Activated CD4-positive, alpha-beta T cell treated with anti-CD3 and anti-CD28 coated beads, Interleukin-2, Interleukin-4, amounts not matched to agents 100 ng/mL and 50 ng/mL, durations not matched to agents 16 hours and 8 hours (primary cell): Measurements from ENCODE around the gene NAT9.

Experiments used
- DNase-seq: peaks from one replicate; pipeline ENCODE4 v3.0.0-alpha.2; 2020; ENCODE audit warnings: low spot score

The NAT9 gene

DNA sequence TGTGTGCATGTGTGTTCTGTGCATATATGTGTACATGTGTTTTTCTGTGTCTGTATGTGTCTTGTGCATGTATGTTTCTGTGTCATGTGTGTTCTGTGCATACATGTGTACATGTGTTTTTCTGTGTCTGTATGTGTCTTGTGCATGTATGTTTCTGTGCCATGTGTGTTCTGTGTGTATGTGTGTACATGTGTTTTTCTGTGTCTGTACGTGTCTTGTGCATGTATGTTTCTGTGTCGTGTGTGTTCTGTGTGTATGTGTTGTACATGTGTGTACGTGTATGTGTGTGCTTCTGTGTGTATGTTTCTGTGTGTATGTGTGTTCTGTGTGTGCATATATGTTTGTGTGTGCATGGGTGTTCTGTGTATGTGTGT is 47.5 kb downstream of the NAT9 start:
- DNase-seq = no peak

DNA sequence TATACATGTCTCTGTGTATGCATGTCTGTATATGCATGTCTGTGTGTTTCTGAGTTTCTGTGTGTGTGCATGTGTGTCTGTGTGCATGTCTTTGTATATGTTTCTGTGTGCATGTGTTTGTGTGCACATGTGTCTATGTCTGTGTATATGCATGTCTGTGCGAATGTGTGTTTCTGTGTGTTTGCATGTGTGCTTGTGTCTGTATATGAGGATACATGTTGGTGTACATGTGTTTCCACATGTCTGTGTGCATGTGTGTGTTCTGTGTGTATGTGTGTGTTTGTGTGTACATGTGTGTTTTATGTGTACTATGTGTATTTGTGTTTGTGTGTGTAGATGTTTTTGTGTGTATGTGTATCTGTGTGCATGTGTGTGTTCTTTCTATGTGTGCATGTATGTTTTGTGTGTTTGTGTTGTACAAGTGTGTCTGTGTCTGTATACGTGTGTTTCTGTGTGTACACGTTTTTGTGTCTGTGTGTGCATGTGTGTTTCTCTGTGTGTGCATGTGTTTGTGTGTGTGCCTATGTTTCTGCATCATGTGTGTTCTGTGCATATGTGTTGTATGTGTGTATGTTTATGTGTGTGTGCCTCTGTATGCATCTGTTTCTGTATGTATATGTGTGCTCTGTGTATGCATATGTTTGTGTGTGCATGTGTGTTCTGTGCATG is 48.0 kb downstream of the NAT9 start:
- no peak for DNase-seq

DNA sequence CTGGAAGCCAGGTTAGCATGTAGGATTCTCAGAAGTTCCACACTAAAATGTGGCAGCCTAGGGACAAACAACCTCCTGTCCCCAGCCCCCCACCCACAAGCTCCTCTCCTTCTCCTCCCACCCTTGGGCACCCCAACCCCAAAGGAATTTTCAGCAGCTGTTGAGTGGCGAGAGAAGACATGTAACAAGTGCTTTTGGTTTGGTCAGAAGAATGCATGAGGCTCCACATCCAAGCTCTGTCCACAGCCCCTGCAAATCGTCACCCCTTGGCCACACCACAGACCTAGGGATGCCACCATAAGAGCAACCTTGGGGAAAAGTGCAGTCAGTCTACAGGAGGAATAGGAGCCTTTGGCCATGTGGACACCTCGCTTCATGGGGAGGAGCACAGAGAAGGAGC is 51.0 kb downstream of the NAT9 start:
- DNase-seq = no peak

- DNase-seq = no peak
These were observed 52.3 kb downstream of the NAT9 start for GRCh38 chr17:74723891-74724290.

DNA sequence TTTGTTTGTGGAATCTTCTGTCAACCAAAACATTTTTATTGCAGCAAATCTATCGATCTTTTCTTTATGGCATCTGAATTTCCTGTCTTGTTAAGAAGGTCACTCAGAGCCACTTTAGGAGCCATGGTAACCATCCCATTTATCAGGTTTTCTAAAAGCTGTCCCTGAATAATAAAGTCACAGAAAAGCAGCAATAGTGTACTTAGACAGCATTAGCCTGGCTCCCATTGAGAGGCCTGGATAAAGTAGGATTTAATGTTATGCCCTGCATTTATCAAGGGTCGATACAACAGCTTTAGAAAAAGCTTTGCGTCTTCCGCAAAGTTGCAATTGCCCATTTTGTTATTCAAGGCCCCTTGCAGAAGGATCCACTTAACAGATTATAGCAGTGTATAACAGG is 53.4 kb downstream of the NAT9 start:
- no peak for DNase-seq
